OCI-LY3 (cell line): Measurements from ENCODE around the gene PTCD2.

Source experiments
- H2AFZ ChIP-seq: fragments of 200-600, 300-600 bp; shearing (Covaris generic); 2 replicates; pipeline ENCODE4 v1.6.0; 2014; ENCODE audit warnings: antibody characterized with exemption, low read depth, low read length
- H3K27ac ChIP-seq: fragments of 200-600, 300-600 bp; sonication (generic); 2 replicates; pipeline ENCODE4 v1.5.1; 2014; ENCODE audit warnings: mild to moderate bottlenecking, low read length, moderate library complexity, mixed read lengths
- H3K27me3 ChIP-seq: fragments of 200-600, 300-600 bp; sonication (generic); 2 replicates; pipeline ENCODE4 v1.6.1; 2014; ENCODE audit warnings: low read depth, low read length, mixed read lengths
- H3K36me3 ChIP-seq: fragments of 200-600, 300-600 bp; sonication (generic); replicated peaks from 2 replicates; pipeline ENCODE3; 2014; ENCODE audit warnings: low read depth, low read length, mixed read lengths
- H3K4me1 ChIP-seq: fragments of 300-600, 200-600 bp; sonication (generic); 2 replicates; pipeline ENCODE4 v1.6.1; 2014; ENCODE audit warnings: low read length, mixed read lengths
- H3K4me2 ChIP-seq: fragments of 200-600, 300-600 bp; sonication (generic); 2 replicates; pipeline ENCODE4 v1.6.1; 2014; ENCODE audit warnings: low read length, mixed read lengths
- H3K4me3 ChIP-seq: fragments of 300-600, 200-600 bp; sonication (generic); 2 replicates; pipeline ENCODE4 v1.5.1; 2014; ENCODE audit warnings: antibody characterized with exemption, mild to moderate bottlenecking, low read length, moderate library complexity
- H3K79me2 ChIP-seq: fragments of 300-600, 200-600 bp; shearing (Covaris generic); 2 replicates; pipeline ENCODE4 v1.6.1; 2014; ENCODE audit warnings: mild to moderate bottlenecking, low read length, mixed read lengths
- H3K9ac ChIP-seq: fragments of 300-600, 200-600 bp; shearing (Covaris generic); 2 replicates; pipeline ENCODE4 v1.6.0; 2014; ENCODE audit warnings: mild to moderate bottlenecking, low read length, moderate library complexity
- H3K9me3 ChIP-seq: fragments of 200-600, 300-600 bp; shearing (Covaris generic); 2 replicates; pipeline ENCODE4 v1.6.1; 2014; ENCODE audit warnings: low read length, mixed read lengths; ENCODE audit not compliant: insufficient read depth
- H4K20me1 ChIP-seq: fragments of 200-600, 300-600 bp; sonication (generic); 2 replicates; pipeline ENCODE4 v1.6.1; 2016; ENCODE audit warnings: low read length, mixed read lengths; ENCODE audit not compliant: insufficient read depth
- EZH2phosphoT487 ChIP-seq: fragments of 200-600 bp; shearing (Covaris generic); IDR thresholded peaks from 2 replicates; pipeline ENCODE4 v1.6.1; 2018; ENCODE audit warnings: antibody characterized with exemption, mixed run types, low read depth
- TF ChIP-seq, protein P1 (sequence below): fragments of 200-600, 300-600 bp; sonication (generic); IDR thresholded peaks from 2 replicates; pipeline ENCODE4 v1.5.1; 2014; ENCODE audit warnings: antibody characterized with exemption, low read length, low read depth

PTCD2 gene

DNA sequence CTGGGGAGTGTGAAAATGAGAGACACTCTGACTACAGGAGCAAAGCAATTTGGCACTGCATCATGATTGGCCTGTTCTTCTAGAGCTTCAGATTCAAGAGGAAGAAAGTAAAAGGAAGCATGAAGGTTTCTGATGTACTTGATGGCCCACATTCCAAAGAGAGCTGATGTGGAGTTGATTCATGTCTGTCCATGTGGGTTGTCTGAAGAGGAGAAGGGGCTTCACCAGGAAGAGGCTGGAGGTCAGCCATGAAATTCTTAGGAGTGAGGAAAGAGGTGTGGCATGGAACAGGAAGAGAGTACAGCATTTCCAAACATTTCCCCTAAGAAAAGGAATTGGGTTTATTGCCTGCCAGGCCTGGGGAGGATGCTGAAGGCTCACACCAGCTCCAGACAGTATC, 70.7 kb downstream of the PTCD2 start:
- no peaks in the 10 kb centered on the region for H4K20me1 ChIP-seq
- H3K4me2 ChIP-seq: no peak overlapping the region
- no peak overlapping the region for H3K9ac ChIP-seq
- H2AFZ ChIP-seq: no peak overlapping the region
- H3K27ac ChIP-seq: no peak overlapping the region
- no peak for TF ChIP-seq EZH2phosphoT487
- TF ChIP-seq, protein P1, sequence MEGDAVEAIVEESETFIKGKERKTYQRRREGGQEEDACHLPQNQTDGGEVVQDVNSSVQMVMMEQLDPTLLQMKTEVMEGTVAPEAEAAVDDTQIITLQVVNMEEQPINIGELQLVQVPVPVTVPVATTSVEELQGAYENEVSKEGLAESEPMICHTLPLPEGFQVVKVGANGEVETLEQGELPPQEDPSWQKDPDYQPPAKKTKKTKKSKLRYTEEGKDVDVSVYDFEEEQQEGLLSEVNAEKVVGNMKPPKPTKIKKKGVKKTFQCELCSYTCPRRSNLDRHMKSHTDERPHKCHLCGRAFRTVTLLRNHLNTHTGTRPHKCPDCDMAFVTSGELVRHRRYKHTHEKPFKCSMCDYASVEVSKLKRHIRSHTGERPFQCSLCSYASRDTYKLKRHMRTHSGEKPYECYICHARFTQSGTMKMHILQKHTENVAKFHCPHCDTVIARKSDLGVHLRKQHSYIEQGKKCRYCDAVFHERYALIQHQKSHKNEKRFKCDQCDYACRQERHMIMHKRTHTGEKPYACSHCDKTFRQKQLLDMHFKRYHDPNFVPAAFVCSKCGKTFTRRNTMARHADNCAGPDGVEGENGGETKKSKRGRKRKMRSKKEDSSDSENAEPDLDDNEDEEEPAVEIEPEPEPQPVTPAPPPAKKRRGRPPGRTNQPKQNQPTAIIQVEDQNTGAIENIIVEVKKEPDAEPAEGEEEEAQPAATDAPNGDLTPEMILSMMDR: no peak
- H3K4me1 ChIP-seq: peaks cover 10% of the 10 kb centered on the region
- no peaks in the 10 kb centered on the region for H3K9me3 ChIP-seq
- no peaks in the 10 kb centered on the region for H3K36me3 ChIP-seq
- 0 out of 2 replicates have a peak, but pooled peaks cover 6% of the 10 kb centered on the region for H3K27me3 ChIP-seq
- H3K79me2 ChIP-seq: no peaks in the 10 kb centered on the region
- H3K4me3 ChIP-seq: no peak overlapping the region

DNA sequence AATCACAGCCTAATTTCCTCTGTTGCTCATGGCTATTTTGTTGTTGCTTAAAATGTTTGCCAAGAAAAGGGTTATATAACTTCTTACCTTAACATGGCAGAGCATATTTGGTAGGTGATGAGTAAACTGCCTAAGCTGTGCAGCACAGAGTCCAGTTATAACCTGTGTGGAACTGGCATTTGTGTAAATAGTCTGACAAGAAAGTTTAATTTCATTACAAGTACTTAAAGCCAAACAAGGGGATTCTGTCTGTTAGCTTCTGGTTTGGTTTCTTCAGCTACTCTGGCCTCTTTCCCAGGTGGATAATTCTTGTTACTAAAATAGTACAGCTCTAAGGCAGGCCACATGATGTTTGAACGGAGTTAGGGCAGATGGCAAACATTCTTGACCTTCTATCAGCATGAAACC, 72.2 kb downstream of the PTCD2 start:
- H3K79me2 ChIP-seq: no peaks in the 10 kb centered on the region
- H3K27ac ChIP-seq: no peak overlapping the region
- TF ChIP-seq EZH2phosphoT487: no peak
- TF ChIP-seq, protein P1: no peak
- no peaks in the 10 kb centered on the region for H3K4me1 ChIP-seq
- H3K9me3 ChIP-seq: no peaks in the 10 kb centered on the region
- no peak overlapping the region for H3K4me2 ChIP-seq
- no peak overlapping the region for H3K9ac ChIP-seq
- no peak overlapping the region for H3K4me3 ChIP-seq
- no peak overlapping the region for H2AFZ ChIP-seq
- H4K20me1 ChIP-seq: no peaks in the 10 kb centered on the region
- H3K36me3 ChIP-seq: no peaks in the 10 kb centered on the region
- 0 out of 2 replicates have a peak, but pooled peaks cover 6% of the 10 kb centered on the region for H3K27me3 ChIP-seq

DNA sequence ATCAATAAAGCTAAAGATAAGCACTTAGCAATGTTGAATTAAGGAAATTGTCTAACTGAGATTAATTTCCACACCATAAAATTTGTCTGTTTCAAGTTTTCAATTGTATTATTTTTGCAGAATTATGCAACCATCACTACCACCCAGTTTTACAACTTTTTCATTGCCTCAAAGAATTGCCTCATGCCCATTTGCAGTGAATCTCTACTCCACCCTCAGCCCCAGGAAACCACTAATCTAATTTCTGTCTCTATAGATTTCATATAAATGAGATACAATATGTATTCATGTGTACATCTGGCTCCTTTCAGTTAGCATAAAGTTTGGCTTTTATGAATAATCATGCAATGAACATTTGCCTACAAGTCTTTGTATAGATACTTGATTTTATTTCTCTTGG, 72.9 kb downstream of the PTCD2 start:
- H2AFZ ChIP-seq: no peak overlapping the region

DNA sequence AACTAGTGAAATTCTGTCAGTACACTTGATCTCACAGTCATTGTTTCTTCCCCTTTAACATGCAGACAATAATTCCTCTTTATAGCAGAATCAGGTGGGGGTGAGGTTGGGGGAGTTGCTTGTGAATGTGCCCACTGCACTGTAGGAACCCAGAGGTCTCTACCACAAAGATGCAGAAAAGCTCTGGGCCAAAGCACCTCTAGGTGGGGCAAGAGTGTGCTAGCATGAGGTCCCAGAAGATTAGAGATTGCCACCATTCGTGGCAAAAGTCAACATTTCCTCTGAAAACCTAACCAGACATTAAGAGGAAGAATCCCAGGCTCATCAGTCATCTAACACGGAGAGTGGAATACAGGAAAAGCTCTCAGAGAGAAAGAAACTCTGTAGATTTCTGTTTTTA, 74.5 kb downstream of the PTCD2 start:
- Histone ChIP-seq H3K4me3 (no peak overlapping the region), H3K27ac (no peak overlapping the region), H3K9me3 (no peaks in the 10 kb centered on the region), H4K20me1 (no peaks in the 10 kb centered on the region), H3K4me1 (peaks cover 14% of the 10 kb centered on the region), H3K4me2 (0 out of 2 replicates have a peak overlapping the region, but pooled peaks have one; percentile 15), H3K27me3 (0 out of 2 replicates have a peak, but pooled peaks cover 6% of the 10 kb centered on the region), H3K9ac (no peak overlapping the region), H3K79me2 (no peaks in the 10 kb centered on the region), H2AFZ (no peak overlapping the region), H3K36me3 (peaks cover 4% of the 10 kb centered on the region)
- no peak for TF ChIP-seq EZH2phosphoT487
- TF ChIP-seq, protein P1: peak; percentile 62

More for the DNA sequence above, 72.9 kb downstream of the PTCD2 start:
- no peaks in the 10 kb centered on the region for H3K36me3 ChIP-seq
- TF ChIP-seq, protein P1: no peak
- TF ChIP-seq EZH2phosphoT487: no peak
- no peak overlapping the region for H3K4me2 ChIP-seq
- H3K4me3 ChIP-seq: no peak overlapping the region
- no peaks in the 10 kb centered on the region for H3K4me1 ChIP-seq
- no peaks in the 10 kb centered on the region for H3K9me3 ChIP-seq
- no peaks in the 10 kb centered on the region for H4K20me1 ChIP-seq
- no peaks in the 10 kb centered on the region for H3K79me2 ChIP-seq
- no peak overlapping the region for H3K27ac ChIP-seq
- no peak overlapping the region for H3K9ac ChIP-seq
- 0 out of 2 replicates have a peak, but pooled peaks cover 6% of the 10 kb centered on the region for H3K27me3 ChIP-seq
